Nephron progenitor cell (in vitro differentiated cells): ENCODE measurements around the gene FNIP2.

Source experiments
- DNase-seq: peaks from one replicate; pipeline ENCODE4 v3.0.0; 2021
- H3K27ac Mint-ChIP-seq: 2 replicates; pipeline ENCODE4 v1.8.0; 2021; ENCODE audit warnings: mild to moderate bottlenecking, moderate library complexity, mixed read lengths
- H3K27me3 Mint-ChIP-seq: 2 replicates; pipeline ENCODE4 v1.8.0; 2021; ENCODE audit warnings: mild to moderate bottlenecking, low read depth, mixed read lengths; ENCODE audit not compliant: poor library complexity
- H3K36me3 Mint-ChIP-seq: 2 replicates; pipeline ENCODE4 v1.8.0; 2021; ENCODE audit warnings: low read depth, mixed read lengths
- H3K4me1 Mint-ChIP-seq: 2 replicates; pipeline ENCODE4 v1.8.0; 2021; ENCODE audit warnings: mixed read lengths
- H3K4me3 Mint-ChIP-seq: 2 replicates; pipeline ENCODE4 v1.8.0; 2021; ENCODE audit warnings: mild to moderate bottlenecking, moderate library complexity, mixed read lengths
- H3K9me3 Mint-ChIP-seq: 2 replicates; pipeline ENCODE4 v1.8.0; 2021; ENCODE audit warnings: mild to moderate bottlenecking, moderate library complexity, mixed read lengths
- CTCF ChIP-seq: fragments of 200-600 bp; sonication (generic); IDR thresholded peaks from 2 replicates; pipeline ENCODE4 v1.5.0; 2021; ENCODE audit warnings: antibody characterized with exemption

FNIP2 gene

DNA sequence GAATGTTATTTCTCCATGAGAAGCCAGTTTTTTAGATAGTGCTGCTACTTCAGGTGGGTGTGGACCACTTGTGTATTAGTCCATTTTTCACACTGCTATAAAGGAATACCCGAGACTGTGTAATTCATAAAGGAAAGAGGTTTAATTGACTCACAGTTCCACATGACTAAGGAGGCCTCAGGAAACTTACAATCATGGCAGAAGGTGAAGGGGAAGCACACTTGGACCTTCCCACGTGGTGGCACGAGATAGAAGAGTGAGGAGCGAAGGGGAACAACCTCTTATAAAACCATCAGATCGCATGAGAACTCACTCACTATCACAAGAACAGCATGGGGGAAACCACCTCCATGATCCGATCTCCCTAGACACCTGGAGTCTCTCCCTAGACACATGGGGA is 42.2 kb upstream of the FNIP2 start:
- peaks cover 29% of the 10 kb centered on the region for H3K27me3 Mint-ChIP-seq
- no peak for DNase-seq
- no peak overlapping the region for H3K27ac Mint-ChIP-seq
- no peaks in the 10 kb centered on the region for H3K9me3 Mint-ChIP-seq
- TF ChIP-seq CTCF = no peak
- no peak overlapping the region for H3K4me3 Mint-ChIP-seq
- peaks cover 16% of the 10 kb centered on the region for H3K4me1 Mint-ChIP-seq
- H3K36me3 Mint-ChIP-seq = peaks cover 2% of the 10 kb centered on the region

GRCh38 chr4:158728236-158728635 is 40.6 kb upstream of the FNIP2 start:
- H3K4me1 Mint-ChIP-seq = peaks cover 5% of the 10 kb centered on the region
- peaks cover 32% of the 10 kb centered on the region for H3K27me3 Mint-ChIP-seq
- no peak overlapping the region for H3K4me3 Mint-ChIP-seq
- no peak for TF ChIP-seq CTCF
- no peaks in the 10 kb centered on the region for H3K36me3 Mint-ChIP-seq
- H3K9me3 Mint-ChIP-seq = no peaks in the 10 kb centered on the region
- H3K27ac Mint-ChIP-seq = no peak overlapping the region
- DNase-seq = no peak

DNA sequence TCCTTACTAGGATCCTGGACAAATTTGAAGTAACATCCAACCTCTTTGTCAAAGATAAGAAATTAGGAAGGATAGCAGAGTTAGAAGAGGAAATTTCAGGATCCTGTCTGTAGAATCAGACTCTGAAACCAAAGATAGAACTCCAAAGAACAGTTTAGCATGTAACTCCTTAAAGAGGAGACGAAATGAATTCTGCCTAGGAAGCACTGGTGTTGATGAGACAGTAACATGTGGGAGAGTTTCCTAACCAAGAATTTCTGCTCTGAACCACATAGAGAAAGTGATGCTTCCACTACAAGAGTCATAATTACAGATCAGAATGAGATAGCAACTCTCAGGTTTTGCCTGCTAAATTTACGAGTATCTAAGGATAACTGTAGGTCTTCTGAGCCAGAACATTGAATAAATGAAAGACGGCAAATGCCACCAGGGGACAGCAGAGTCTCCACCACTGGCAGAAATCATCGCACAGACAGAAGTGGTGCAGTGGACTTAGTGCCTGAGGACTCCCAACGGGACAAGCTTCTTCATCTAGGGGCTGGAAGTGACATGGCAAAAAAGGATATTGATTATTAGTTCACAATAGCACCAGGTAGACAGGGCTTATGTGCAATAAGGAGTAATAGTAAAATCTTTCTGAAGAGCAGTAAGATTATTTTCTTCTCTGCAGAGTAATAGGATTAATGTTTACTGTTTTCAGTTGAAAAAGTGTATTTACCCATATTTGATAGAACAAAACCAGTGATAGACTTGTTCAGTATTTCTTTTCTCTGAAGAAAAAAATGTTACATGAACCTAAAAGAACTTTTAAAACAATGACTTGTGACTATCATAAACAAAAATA is 38.9 kb upstream of the FNIP2 start:
- peaks cover 32% of the 10 kb centered on the region for H3K27me3 Mint-ChIP-seq
- no peak overlapping the region for H3K27ac Mint-ChIP-seq
- DNase-seq = peak; percentile 39
- no peak overlapping the region for H3K4me3 Mint-ChIP-seq
- no peaks in the 10 kb centered on the region for H3K9me3 Mint-ChIP-seq
- H3K4me1 Mint-ChIP-seq = no peaks in the 10 kb centered on the region
- peak; percentile 78 for TF ChIP-seq CTCF
- H3K36me3 Mint-ChIP-seq = no peaks in the 10 kb centered on the region

DNA sequence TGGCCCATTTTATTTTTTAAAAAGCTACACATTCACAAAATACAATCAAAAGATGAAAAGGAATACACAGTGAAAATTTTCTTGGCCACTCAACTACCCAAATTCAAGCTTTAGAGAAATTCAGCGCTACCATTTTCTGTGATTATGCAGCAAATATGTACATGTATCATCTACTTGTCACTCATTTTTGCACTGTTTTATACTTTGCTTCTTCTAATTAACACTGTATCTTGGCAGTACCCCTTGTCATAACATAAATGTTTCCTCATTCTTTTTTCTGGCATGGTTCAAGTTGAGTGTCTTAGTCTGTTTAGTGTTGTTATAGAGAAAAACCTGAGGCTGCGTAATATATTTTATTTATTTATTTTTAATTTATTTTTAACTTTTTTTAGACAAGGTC is 30.0 kb upstream of the FNIP2 start:
- H3K27me3 Mint-ChIP-seq = peaks cover 12% of the 10 kb centered on the region
- no peaks in the 10 kb centered on the region for H3K9me3 Mint-ChIP-seq
- TF ChIP-seq CTCF = no peak
- no peak overlapping the region for H3K27ac Mint-ChIP-seq
- H3K4me1 Mint-ChIP-seq = peaks cover 4% of the 10 kb centered on the region
- H3K4me3 Mint-ChIP-seq = no peak overlapping the region
- H3K36me3 Mint-ChIP-seq = no peaks in the 10 kb centered on the region
- DNase-seq = no peak

DNA sequence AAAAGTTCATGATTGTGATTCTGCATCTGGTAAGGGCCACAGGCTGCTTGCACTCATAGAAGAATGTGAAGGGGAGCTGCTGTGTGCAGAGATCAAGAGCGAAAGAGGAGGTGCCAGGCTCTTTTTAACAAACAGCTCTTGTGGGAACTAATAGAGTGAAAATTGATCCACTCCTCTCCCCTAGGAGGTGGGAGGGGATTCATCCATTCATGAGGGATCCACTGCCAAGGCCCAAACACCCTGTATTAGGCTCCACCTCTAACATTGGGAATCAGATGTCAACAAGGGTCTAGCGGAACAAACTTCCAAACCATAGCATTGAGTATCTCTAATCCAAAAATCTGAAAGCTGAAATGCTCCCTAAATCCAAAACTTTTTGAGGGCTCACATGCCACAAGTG is 29.2 kb upstream of the FNIP2 start:
- no peaks in the 10 kb centered on the region for H3K9me3 Mint-ChIP-seq
- H3K4me1 Mint-ChIP-seq = peaks cover 4% of the 10 kb centered on the region
- H3K27ac Mint-ChIP-seq = no peak overlapping the region
- no peak for DNase-seq
- H3K27me3 Mint-ChIP-seq = peaks cover 12% of the 10 kb centered on the region
- H3K36me3 Mint-ChIP-seq = no peaks in the 10 kb centered on the region
- no peak for TF ChIP-seq CTCF
- H3K4me3 Mint-ChIP-seq = no peak overlapping the region
